AG04449 (cell line): Measurements from ENCODE around the gene RHBDL1.
"Not testable (repeated sequence)": the region's sequence is repeated elsewhere in the genome, so short reads cannot be mapped to it uniquely, and the experiment has no call there.

ENCODE experiments used
- CTCF ChIA-PET: fragments of 350-600 bp; formaldehyde crosslinking; extraction: SDS; loops from one replicate; lab custom pipeline; 2021; ENCODE audit warnings: antibody characterized with exemption; lab: Yijun Ruan, JAX
- POLR2A ChIA-PET: fragments of 400-600, 350-600 bp; formaldehyde crosslinking; extraction: SDS; loops from one replicate; lab custom pipeline; 2020; ENCODE audit warnings: antibody characterized with exemption, inconsistent platforms; lab: Yijun Ruan, JAX
- DNase-seq: peaks from one replicate; pipeline ENCODE4 v3.0.0-alpha.2; 2010; ENCODE audit warnings: low read depth, low spot score
- H3K4me3 ChIP-seq: 2 replicates; pipeline ENCODE4 v1.5.1; 2011; ENCODE audit warnings: low read depth, mild to moderate bottlenecking, control low read depth, low read length
- CTCF ChIP-seq: IDR thresholded peaks from one replicate; pipeline ENCODE4 v1.5.1; 2011; ENCODE audit warnings: mild to moderate bottlenecking, moderate library complexity, low read length, control low read depth, inconsistent platforms; ENCODE audit not compliant: insufficient read depth; ENCODE audit errors: missing control alignments

RHBDL1 gene

GRCh38 chr16:685967-686366 is 10.5 kb downstream of the RHBDL1 start:
- ChIA-PET CTCF (interaction anchor here (1.2 to 1.5 kb wide), 3 partner anchors 10 to 30 kb away, joined by 5 to 8 read pairs (median 5); partner anchors contain the start of genes RHBDL1 and RHOT2), POLR2A (interaction anchor here (1.4 kb wide), 1 partner anchor 35 kb away, joined by 5 read pairs; the partner anchor contains the start of gene ANTKMT)
- H3K4me3 ChIP-seq: no peak overlapping the region
- TF ChIP-seq CTCF: peak; percentile 49
- no peak for DNase-seq

DNA sequence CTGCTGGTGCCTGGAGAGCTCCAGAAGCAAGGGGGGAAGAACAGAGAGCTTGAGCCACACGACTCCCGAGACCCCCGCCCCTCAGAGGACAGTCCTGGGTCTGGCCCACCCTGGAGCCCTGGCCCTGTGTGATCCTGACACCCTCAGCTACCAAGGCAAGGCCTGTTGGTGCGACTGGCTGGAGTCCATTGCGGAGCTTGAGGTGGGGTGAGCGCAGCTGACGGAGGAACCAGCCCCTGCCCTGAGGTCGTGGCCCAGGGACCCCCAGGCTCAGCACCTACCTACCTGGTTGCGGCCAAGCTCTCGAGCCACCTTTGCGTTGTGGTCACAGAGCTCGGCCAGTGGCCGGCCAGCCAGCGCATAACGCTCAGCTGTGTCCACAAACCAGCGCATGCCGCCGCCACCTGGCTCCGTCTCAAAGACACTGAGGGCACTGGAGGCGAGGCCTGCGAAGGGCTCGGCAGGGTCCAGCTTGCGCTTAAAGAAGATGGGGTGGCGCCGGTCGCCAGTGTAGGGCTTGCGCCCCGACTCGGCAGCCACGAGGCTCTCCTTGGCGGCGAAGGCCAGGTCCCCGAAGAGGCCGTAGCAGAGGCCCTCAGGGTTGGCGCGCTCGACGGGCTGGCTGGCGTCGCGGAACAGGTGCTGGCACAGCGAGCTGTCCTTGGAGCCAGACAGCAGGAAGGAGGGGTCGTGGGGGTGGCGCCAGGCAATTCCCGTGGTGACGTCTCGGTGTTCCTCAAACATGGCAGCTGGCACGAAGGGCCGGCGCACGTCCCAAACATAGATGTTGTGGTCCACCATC is 11.2 kb downstream of the RHBDL1 start:
- no peak for TF ChIP-seq CTCF
- DNase-seq: no peak
- ChIA-PET CTCF (interaction anchor here (1.2 to 1.5 kb wide), 3 partner anchors 11 to 29 kb away, joined by 5 to 8 read pairs (median 5); partner anchors contain the start of genes RHBDL1 and RHOT2), POLR2A (interaction anchor here (1.4 kb wide), 1 partner anchor 34 kb away, joined by 5 read pairs; the partner anchor contains the start of gene ANTKMT)
- no peak overlapping the region for H3K4me3 ChIP-seq

GRCh38 chr16:687499-687898 is 12.0 kb downstream of the RHBDL1 start:
- no peak for DNase-seq
- no peak for TF ChIP-seq CTCF
- POLR2A ChIA-PET: no interaction called here
- CTCF ChIA-PET: interaction anchor here (1.0 to 3.9 kb wide), 3 partner anchors 10 to 25 kb away, joined by 3 to 18 read pairs (median 3); no protein-coding TSS in a partner anchor
- no peak overlapping the region for H3K4me3 ChIP-seq

GRCh38 chr16:689175-689897 is 13.9 kb downstream of the RHBDL1 start:
- ChIA-PET POLR2A (interaction anchor here (1.7 kb wide), 1 partner anchor 8 kb away, joined by 9 read pairs; the partner anchor contains the start of gene STUB1), CTCF (interaction anchor here (0.9 to 3.9 kb wide), 5 partner anchors 21 to 110 kb away, joined by 3 to 18 read pairs (median 4); partner anchors contain the start of gene CIAO3)
- DNase-seq: no peak

DNA sequence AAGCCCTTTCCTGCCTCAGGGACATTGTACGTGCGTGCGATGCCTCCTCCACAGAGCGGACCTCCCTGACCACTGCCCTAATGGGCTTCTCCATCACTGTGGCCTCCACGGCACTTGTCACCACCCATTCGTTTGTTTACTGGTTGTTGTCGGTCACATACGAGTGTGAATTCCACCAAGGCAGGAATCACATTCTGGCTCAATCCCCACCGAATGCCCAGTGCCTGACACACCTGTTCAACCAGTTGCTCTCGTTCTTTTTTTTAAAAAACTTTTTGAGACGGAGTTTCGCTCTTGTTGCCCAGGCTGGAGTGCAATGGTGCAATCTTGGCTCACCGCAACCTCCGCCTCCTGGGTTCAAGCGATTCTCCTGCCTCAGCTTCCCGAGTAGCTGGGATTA is 15.8 kb downstream of the RHBDL1 start:
- DNase-seq, CTCF ChIA-PET, POLR2A ChIA-PET, H3K4me3 ChIP-seq: not testable (repeated sequence)

More at GRCh38 chr16:689175-689897, 13.9 kb downstream of the RHBDL1 start:
- peak overlapping the region; percentile 82 for H3K4me3 ChIP-seq
- no peak for TF ChIP-seq CTCF

DNA sequence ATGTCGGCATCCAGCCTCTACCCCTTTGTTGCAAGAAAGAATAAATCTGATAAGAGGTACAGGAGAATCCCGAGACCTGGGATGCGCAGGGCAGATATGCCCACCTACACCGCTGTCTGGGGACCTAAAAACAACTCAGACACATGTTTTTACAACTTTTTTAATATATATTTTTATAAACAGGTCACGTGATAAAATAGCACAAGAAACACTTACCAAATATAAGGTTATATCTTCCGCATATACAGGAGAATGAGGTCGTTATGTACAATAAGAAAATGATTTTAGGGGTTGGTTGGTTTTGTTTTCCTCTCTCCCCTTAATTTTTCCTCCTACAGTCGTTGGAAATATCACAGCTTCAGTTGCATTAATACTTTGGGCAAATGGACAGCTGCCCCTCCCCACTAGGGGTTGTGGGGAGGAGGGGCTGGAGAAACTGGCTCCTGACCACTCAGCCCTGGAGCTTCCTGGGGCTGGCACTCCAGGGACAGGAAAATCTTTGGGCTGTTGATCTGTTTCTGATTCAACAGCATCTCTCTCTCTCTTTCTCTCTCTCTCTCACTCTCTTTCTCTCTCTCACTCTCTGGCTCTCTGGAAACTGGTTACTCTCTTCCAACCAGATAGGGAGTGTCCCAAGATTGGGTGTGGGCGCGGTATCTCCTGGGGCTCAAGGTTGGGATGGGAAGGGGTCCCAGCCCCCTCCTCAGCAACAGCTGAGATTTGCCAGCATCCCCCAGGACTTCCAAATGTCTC is 17.1 kb downstream of the RHBDL1 start:
- ChIA-PET POLR2A (interaction anchor here (0.7 to 1.1 kb wide), 2 partner anchors 12 to 1057 kb away, joined by 3 read pairs; no protein-coding TSS in a partner anchor), CTCF (interaction anchor here (1.3 kb wide), 1 partner anchor 9 kb away, joined by 4 read pairs; no protein-coding TSS in a partner anchor)
- DNase-seq: no peak
- no peak for TF ChIP-seq CTCF
- H3K4me3 ChIP-seq: no peak overlapping the region
